NCI-H446 treated with DMSO at 0.1 percent for 48 hours (cell line): ENCODE results near the gene SRPX2.

Experiments used
- DNase-seq: peaks from one replicate; lab custom pipeline; 2025; lab: John Stamatoyannopoulos, UW

Gene SRPX2

GRCh38 chrX:100649550-100650356, 5.8 kb downstream of the SRPX2 start:
- no peak for DNase-seq

- no peak for DNase-seq
Observed at GRCh38 chrX:100650841-100651240, 6.8 kb downstream of the SRPX2 start.

DNA sequence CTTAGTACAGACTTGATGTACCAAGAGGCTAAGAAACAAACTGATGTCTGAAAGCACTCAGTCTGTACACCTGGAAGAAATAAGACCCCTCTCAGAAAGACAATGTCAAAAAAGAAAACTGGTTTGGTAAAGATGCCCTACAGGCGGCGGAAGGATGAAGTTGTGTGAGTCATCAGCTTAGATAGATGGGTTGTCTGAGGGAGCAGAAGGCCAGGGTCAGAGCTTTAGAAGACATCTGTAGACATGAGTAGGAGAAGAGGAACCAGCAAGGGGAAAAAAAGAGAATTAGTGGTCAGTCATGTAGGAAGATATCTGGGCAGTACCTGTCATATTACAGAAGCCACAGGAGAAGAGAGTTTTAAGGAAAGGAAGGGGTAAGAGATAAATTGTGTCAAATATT, 8.3 kb downstream of the SRPX2 start:
- no peak for DNase-seq

DNA sequence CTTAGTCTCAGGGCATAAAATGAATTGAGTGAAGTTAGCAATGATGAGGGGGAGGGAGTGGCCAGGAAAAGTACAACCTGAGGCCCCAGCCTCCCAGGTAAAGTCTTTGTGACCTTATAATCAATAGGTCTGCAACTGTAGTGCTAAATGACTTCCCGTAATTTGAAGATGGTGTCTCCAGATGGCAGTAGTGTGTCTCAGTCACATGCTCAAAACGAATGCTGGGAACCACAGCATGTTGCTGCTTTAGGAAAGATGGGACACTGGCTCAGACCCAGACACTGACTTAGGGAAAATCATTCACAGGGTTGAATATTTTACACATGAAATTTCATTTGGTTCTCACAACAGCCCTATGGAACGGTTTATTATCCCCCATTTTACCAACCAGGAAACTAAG, 10.3 kb downstream of the SRPX2 start:
- peak; percentile 11 for DNase-seq

DNA sequence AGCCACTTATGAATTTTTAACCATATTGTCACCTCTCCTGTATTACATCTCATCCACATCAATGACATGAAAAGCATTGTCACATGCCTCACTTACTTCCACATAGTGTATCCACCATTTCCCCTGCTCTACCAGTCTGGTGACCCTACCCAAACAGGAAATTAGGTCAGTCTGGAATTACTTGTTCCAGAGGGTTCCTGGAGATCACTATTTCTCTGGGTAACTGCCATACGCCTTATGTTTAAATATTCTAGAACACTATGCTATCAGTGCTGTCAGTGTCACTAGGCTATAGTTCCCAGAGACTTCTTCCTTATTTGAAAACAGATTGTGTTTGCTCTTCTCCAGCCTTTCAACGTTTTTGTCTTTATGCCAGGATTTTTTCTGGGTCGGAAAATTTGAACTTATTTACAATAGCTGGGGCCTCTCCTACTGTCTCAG, 15.0 kb downstream of the SRPX2 start:
- peak; percentile 16 for DNase-seq

DNA sequence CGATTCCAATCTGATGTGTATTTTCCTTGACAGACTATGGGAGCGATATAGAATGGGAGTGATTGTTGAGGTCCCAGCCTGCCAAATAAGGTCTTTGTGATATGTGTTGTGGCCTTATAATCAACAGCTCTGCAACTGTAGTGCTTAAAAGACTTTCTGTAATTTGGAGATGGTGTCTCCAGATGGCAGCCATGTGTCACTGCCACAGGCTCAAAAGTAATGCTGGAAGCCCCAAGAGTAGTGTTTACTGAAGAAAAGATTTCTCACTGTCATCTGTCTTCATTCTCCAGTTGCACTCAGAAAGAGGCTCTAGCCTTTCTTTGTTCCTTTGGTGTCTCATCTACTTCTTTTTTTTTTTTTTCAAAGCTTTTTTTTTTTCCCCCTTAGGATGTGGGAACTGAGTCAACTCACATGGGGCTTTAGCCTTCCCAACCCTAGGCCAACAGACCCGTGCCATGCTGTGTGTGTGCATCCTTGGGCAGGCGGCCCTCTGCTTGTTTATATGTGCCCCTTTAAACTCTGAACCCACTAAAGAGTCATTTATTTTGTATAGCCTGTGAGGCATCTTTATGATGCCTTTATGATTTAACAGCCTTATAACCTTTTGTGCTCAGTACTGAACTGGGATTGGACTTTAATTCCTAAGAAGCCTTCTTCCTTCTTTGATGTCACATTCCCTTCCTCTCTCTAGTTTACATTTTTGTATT, 15.6 kb downstream of the SRPX2 start:
- DNase-seq: peak; percentile 49

- no peak for DNase-seq
Observed at GRCh38 chrX:100662170-100662569, 18.2 kb downstream of the SRPX2 start.

GRCh38 chrX:100662796-100663195, 18.8 kb downstream of the SRPX2 start:
- no peak for DNase-seq

DNA sequence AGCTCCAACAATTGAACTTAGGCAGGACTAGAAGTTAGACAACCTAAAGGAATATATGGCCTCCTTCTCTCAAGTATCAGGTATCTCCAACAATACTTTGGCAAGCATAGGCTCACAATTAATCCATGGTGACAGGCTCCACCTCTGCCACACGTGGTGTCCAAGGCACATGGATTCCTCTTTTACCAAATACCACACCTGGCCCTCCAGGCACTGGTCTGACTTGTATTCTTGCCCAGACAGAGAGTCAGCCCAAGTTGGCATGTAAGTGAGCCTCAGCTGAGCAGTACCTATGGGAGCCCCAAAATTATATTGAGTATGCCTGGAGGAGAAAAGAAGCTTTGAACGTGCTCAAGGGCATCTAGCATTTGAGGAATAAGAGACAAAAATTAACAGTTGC, 19.6 kb downstream of the SRPX2 start:
- no peak for DNase-seq

DNA sequence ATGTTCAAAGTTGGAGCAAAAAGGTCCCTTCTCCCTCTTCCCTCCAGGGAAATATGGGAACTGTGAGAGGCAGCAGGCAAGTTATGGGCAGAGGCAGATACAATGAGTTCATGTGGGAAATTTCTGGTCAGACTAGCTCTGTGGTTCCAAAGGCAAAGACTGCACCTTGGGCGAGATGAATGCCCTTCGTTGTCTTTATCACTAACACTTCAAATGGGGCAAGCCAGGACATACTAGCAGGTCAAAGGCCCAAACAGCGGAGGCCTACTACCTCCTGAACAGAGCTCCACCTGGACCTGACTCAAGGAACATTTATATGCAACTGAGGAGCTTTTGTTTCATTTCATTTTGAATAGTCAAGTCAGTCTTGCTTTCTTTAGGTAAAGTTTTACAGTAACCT, 29.0 kb downstream of the SRPX2 start:
- no peak for DNase-seq

GRCh38 chrX:100673397-100673953, 29.5 kb downstream of the SRPX2 start:
- no peak for DNase-seq

GRCh38 chrX:100674705-100675104, 30.7 kb downstream of the SRPX2 start:
- DNase-seq: no peak

DNA sequence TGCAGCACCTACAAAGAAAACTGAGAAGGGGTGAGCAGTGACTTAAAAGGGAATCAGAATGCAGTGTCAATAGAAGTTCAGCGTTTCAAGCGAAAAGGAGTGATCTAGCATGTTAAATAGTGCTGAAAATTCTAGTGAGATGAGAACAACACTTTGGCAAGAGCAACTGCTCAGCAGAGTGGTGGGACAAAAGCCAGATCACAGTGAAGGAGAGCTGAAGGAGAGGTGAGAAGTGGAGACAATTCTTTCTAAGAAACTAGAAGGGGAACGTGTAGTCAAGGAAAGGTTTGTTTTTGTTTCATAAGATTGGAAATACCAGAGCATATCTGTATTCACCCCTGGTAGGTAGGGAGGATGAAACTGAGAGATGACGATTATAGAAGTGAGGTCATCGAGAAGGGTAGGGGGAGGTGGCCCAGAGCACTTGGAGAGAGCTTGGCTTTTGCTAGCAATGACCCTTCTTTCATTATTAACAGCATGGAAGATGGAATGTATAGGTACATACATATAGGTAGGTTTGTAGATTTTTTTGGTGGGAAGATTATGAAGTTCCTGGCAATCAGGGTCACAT, 33.7 kb downstream of the SRPX2 start:
- DNase-seq: no peak

- no peak for DNase-seq
Observed at GRCh38 chrX:100680756-100681155, 36.8 kb downstream of the SRPX2 start.

DNA sequence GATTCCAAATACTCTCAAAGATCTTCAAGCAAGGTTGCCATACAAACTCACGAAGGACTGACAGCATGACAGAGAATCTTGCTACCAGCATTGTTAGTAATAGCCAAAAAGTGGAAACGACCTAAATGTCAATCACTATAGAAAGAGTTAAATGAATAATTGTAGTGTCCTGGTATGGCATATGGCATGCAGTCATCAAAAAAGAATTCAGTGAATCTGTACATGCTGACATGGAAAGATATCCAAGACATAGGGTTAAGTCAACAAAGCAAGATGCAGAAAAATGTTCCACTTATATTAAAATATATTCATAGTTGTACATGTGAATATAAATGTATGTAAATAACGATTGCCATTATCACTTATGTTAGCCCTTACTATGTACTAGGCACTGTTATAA, 37.6 kb downstream of the SRPX2 start:
- no peak for DNase-seq

DNA sequence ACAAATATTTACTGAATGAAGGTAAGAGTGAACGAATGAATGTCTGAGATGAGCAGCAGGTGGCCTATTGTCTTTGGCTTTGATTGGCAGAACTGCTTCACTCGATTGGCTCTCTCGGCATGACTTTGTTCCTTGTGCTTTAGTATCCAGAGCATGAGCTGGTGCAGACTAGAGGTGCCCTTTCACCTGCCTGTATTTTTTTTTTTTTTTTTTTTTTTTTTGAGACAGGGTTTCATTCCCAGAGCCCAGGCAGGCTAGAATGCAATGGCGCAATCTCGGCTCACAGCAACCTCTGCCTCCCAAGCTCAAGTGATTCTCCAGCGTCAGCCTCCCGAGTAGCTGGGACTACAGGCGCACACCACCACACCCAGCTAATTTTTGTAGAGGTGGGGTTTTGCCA, 38.9 kb downstream of the SRPX2 start:
- DNase-seq: no peak

GRCh38 chrX:100685284-100685996, 41.4 kb downstream of the SRPX2 start:
- no peak for DNase-seq

DNA sequence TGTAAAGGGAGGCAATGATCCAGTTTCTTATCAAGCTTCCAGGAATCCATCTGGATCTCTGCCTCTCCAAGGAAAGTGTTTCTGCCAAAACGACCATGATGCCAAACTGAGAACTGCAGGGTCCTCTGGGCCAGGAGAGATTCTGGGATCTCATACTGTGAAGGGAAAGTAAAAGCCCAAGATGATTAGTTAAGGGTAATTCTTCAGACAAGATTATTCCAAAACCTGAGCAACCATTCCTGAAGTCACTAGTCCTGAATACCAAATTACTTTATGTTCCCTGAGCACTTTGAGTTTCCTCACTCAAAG, 42.0 kb downstream of the SRPX2 start:
- no peak for DNase-seq

GRCh38 chrX:100687128-100687527, 43.1 kb downstream of the SRPX2 start:
- DNase-seq: no peak

GRCh38 chrX:100687546-100687945, 43.5 kb downstream of the SRPX2 start:
- no peak for DNase-seq

GRCh38 chrX:100695302-100695701, 51.3 kb downstream of the SRPX2 start:
- no peak for DNase-seq

GRCh38 chrX:100695991-100696390, 52.0 kb downstream of the SRPX2 start:
- DNase-seq: no peak
